ENCODE data around the gene AQP2. TPM values are rescaled to one million over a fixed set of nuclear protein-coding genes. Genes with fewer than 3 reads are reported as not detected.
A peak's percentile ranks its signal among the peaks of the same experiment; 100 is the strongest.

The AQP2 gene
- total and polyA plus RNA-seq, 2 of the 4 experiments (the other 2 are of a cell fraction), result not detected

DNA sequence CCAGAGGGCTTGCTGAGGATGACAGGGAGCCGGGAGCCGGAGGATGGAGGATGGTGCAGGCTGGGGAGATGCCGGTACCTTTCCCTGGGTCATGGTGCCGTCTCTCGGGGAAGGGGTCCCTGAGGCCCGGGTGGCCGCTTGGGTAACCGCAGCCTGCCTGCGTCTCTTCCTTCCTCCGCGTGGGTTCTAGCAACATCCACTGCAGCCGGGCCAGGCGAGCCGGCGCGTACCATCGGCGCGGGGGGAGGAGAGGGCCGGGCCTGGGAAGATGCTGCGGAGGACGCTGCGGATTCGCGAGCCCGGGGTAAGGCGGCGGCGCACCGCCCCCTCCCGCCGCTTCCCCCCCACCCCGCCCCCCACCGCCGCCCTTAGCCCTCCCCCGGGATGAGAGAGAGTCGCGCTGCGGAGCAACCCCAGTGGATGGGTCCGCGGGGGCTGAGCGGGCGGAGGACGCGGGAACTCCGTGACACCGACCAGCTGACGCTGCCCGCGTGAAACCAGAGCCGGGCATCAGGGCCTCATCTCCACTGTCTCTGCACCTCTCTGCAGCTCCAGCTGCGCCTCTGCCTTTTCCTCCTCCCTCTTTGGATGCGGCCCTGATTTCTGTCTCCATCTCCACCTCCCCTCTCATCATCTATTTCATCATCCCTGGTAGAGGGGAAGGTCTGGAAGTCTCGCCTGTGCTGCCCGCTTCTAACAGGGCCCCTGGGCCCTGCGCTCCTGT, 46.7 kb upstream of the AQP2 start, which contains the start of gene FAIM2:
FAIM2 (minus strand) TSS at position 201 of the 724 bp plus-strand sequence; CDS start at position 93, 108 bp downstream.
- peaks cover 11% of the 10 kb centered on the region; the same call in 1 of the 2 replicates for H3K4me1 ChIP-seq (ENCODE audit: control insufficient read depth, insufficient read depth, low read length)
- H4K8ac ChIP-seq (ENCODE audit: low read depth in 2 of 2, low read length in 2 of 2), result peak within 1 kb of the TSS; percentile 63 to 93; a peak in 3 of 4 replicates
- TF ChIP-seq MAFK (IDR thresholded peaks at IDR 0.05; ENCODE audit: low read depth, low read length) (no peak), MAZ (IDR thresholded peaks at IDR 0.05; ENCODE audit: borderline replicate concordance, low read depth, low read length) (peak; percentile 70; the same call in 1 of the 2 replicates), RFX5 (IDR thresholded peaks at IDR 0.05; ENCODE audit: low read depth, low read length) (no peak), CHD1 (IDR thresholded peaks at IDR 0.05; ENCODE audit: low read depth, low read length) (no peak), CEBPB (IDR thresholded peaks at IDR 0.05; ENCODE audit: low read depth, low read length) (peak; percentile 74), MXI1 (IDR thresholded peaks at IDR 0.05; ENCODE audit: borderline replicate concordance, low read depth, low read length) (no peak), BHLHE40 (IDR thresholded peaks at IDR 0.05; ENCODE audit: low read depth, low read length) (no peak), USF2 (IDR thresholded peaks at IDR 0.05; ENCODE audit: low read depth, low read length) (0 out of 2 replicates have a peak, but pooled peaks have one; percentile 21)
- in situ Hi-C loops (cut with MboI; ENCODE audit: low sequenced_read_pairs), result no loop called here
- peak within 1 kb of the TSS; percentile 78 for H3K23ac ChIP-seq (ENCODE audit: low read depth, low read length)
- H2AK9ac ChIP-seq (replicated peaks; ENCODE audit: low read depth, low read length, poor library complexity), result peak within 1 kb of the TSS; percentile 80
- peak within 1 kb of the TSS; percentile 22; the same call in 1 of the 2 replicates for H3K56ac ChIP-seq (ENCODE audit: extremely low read depth, insufficient read depth, low read length)
- peak within 1 kb of the TSS; percentile 71 for H3K9ac ChIP-seq (ENCODE audit: low read depth, low read length)
- peak within 1 kb of the TSS; percentile 72 for H4K91ac ChIP-seq (ENCODE audit: insufficient read depth, low read depth, low read length)
- H2BK120ac ChIP-seq (ENCODE audit: low read depth, low read length), result peak within 1 kb of the TSS; percentile 48; the same call in 1 of the 2 replicates
- H3K9me1 ChIP-seq (ENCODE audit: insufficient read depth, low read length), result peaks cover 11% of the 10 kb centered on the region
- peak within 1 kb of the TSS; percentile 78; the same call in 1 of the 2 replicates for H2AK5ac ChIP-seq (ENCODE audit: low read depth, low read length)
- H3K14ac ChIP-seq (replicated peaks; ENCODE audit: low read depth, low read length), result peak within 1 kb of the TSS; percentile 84
- 0% methylated on average over 2 of the region's 56 CpGs; no CpG with 5 or more reads in 1 of the 2 experiments for WGBS, 2 experiments (ENCODE audit: extremely low coverage in 2 of 2, insufficient read length in 1 of 2)
- H4K5ac ChIP-seq (ENCODE audit: low read depth, low read length), result peak within 1 kb of the TSS; percentile 62; the same call in 1 of the 2 replicates
- peak within 1 kb of the TSS; percentile 95 for H2AFZ ChIP-seq (replicated peaks; ENCODE audit: low read length, poor library complexity)
- no peaks in the 10 kb centered on the region for H3K9me3 ChIP-seq (ENCODE audit: control insufficient read depth, insufficient read depth, low read length)
- H3K27me3 ChIP-seq (ENCODE audit: control insufficient read depth, insufficient read depth, low read length), result peaks cover 9% of the 10 kb centered on the region
- H3K4ac ChIP-seq (ENCODE audit: low read depth, low read length), result peak within 1 kb of the TSS; percentile 76
- H3K4me2 ChIP-seq (ENCODE audit: low read depth, low read length), result peak within 1 kb of the TSS; percentile 77
- H2BK15ac ChIP-seq (ENCODE audit: low read depth, low read length), result peak within 1 kb of the TSS; percentile 31; the same call in 1 of the 3 replicates
- intact Hi-C loops (cut with micrococcal nuclease), result no loop called here
- dilution Hi-C loops (cut with HindIII; ENCODE audit: low sequenced_read_pairs, unreplicated experiment), result no loop called here
- DNase-seq (peak; percentile 82), ATAC-seq (ENCODE audit: low read depth) (peak; percentile 95)
- H2BK5ac ChIP-seq (ENCODE audit: low read depth, low read length, poor library complexity, severe bottlenecking), result no peak within 1 kb of the TSS
- H3K27ac ChIP-seq (ENCODE audit: insufficient read depth, low read length), result peak within 1 kb of the TSS; percentile 80; the same call in 1 of the 2 replicates
- H4K20me1 ChIP-seq (ENCODE audit: insufficient read depth, low read length), result no peaks in the 10 kb centered on the region
- no TSS peak for BruUV-seq (replicated peaks)
- H3K4me3 ChIP-seq (ENCODE audit: insufficient read depth, low read depth, low read length), result peak within 1 kb of the TSS; percentile 17
- ChIA-PET POLR2A (ENCODE audit: unreplicated experiment) (interaction anchor here (0.6 kb wide), 1 partner anchor 177 kb away, joined by 3 read pairs; no protein-coding TSS in a partner anchor), CTCF (no interaction called here)
- H3K79me1 ChIP-seq (ENCODE audit: low read depth in 1 of 2, low read length in 2 of 2), result no peaks in the 10 kb centered on the region
- H2BK20ac ChIP-seq (ENCODE audit: low read depth, low read length), result 0 out of 2 replicates have a peak within 1 kb of the TSS, but pooled peaks have one; percentile 9
- H3K18ac ChIP-seq (ENCODE audit: low read depth, low read length), result peak within 1 kb of the TSS; percentile 74; the same call in 1 of the 2 replicates
- no peaks in the 10 kb centered on the region for H3K36me3 ChIP-seq (ENCODE audit: control insufficient read depth, insufficient read depth, low read length)

Data from IMR-90 (cell line).